ENCODE results near the gene TENT4A.

DNA sequence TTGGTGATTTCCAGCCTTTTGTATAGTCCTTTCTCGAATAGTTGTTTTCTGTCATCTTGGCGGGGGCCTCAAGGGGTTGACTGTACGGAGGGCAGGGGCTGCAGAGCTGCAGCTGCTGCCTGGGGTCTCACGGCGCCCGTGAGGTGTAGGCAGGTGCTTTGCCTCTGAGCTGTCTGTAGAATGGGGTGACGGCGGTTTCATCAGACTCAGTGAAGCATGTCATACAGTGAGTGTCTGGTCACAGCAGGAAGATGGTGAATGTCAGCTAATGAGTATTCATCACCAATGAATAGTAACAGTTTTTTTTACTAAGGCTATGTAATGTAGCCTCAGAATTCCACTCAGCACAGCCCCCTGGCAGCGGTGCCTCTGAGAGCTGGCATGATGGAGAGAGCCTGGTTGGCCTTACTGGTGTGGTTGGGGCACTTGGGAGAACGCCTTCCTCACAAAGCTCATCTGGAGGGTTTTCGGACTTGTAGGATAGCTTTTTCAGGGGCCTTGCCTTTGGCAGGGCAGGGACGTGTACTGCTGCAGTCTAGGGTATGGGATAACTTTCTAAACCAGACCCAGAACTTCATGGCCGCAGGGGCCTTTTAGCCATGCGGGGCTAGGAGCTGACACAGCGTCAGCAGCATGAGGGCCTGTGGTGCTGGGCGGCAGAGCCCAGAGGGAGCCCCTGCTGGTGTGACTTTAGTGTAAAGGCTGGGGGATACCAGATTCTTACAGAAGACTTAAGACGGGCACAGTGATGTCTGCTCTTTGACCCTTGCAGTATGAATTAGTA, 15.0 kb downstream of the TENT4A start:
- no peak for TF ChIP-seq MTA1 (CRISPR knock-in tag; IDR thresholded peaks at IDR 0.05; ENCODE audit: borderline replicate concordance)
- no peak for TF ChIP-seq ATF1 (CRISPR knock-in tag; IDR thresholded peaks at IDR 0.05)
- TF ChIP-seq, protein P1, sequence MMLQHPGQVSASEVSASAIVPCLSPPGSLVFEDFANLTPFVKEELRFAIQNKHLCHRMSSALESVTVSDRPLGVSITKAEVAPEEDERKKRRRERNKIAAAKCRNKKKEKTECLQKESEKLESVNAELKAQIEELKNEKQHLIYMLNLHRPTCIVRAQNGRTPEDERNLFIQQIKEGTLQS (CRISPR knock-in tag; IDR thresholded peaks at IDR 0.05): no peak
- TF ChIP-seq, protein P2, sequence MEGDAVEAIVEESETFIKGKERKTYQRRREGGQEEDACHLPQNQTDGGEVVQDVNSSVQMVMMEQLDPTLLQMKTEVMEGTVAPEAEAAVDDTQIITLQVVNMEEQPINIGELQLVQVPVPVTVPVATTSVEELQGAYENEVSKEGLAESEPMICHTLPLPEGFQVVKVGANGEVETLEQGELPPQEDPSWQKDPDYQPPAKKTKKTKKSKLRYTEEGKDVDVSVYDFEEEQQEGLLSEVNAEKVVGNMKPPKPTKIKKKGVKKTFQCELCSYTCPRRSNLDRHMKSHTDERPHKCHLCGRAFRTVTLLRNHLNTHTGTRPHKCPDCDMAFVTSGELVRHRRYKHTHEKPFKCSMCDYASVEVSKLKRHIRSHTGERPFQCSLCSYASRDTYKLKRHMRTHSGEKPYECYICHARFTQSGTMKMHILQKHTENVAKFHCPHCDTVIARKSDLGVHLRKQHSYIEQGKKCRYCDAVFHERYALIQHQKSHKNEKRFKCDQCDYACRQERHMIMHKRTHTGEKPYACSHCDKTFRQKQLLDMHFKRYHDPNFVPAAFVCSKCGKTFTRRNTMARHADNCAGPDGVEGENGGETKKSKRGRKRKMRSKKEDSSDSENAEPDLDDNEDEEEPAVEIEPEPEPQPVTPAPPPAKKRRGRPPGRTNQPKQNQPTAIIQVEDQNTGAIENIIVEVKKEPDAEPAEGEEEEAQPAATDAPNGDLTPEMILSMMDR (CRISPR knock-in tag; IDR thresholded peaks at IDR 0.05): no peak
- TF ChIP-seq MAFK (conservative IDR thresholded peaks at IDR 0.05 in 1 of 2, IDR thresholded peaks at IDR 0.05 in 1 of 2; ENCODE audit: low read length in 2 of 2): no peak
- TF ChIP-seq MXI1 (IDR thresholded peaks at IDR 0.05; ENCODE audit: borderline replicate concordance, low read depth, low read length): no peak
- no peak for TF ChIP-seq NCOR1 (IDR thresholded peaks at IDR 0.05; ENCODE audit: borderline replicate concordance, low read length)
- TF ChIP-seq EZH2 (conservative IDR thresholded peaks at IDR 0.05; ENCODE audit: low read depth, low read length): no peak
- TF ChIP-seq KDM5B (CRISPR knock-in tag; IDR thresholded peaks at IDR 0.05; ENCODE audit: borderline replicate concordance): no peak

Measured in HepG2 (cell line).